HG02973 (cell line): ENCODE measurements around the gene TMCO2.

ENCODE experiments used
- ATAC-seq: cut with Tn5 transposase; IDR thresholded peaks from one replicate; pipeline ENCODE4 v1.9.1; 2021; ENCODE audit warnings: moderate library complexity; ENCODE audit not compliant: unreplicated experiment

Gene TMCO2

GRCh38 chr1:40257313-40257687, 9.6 kb downstream of the TMCO2 start:
- ATAC-seq, result no peak

DNA sequence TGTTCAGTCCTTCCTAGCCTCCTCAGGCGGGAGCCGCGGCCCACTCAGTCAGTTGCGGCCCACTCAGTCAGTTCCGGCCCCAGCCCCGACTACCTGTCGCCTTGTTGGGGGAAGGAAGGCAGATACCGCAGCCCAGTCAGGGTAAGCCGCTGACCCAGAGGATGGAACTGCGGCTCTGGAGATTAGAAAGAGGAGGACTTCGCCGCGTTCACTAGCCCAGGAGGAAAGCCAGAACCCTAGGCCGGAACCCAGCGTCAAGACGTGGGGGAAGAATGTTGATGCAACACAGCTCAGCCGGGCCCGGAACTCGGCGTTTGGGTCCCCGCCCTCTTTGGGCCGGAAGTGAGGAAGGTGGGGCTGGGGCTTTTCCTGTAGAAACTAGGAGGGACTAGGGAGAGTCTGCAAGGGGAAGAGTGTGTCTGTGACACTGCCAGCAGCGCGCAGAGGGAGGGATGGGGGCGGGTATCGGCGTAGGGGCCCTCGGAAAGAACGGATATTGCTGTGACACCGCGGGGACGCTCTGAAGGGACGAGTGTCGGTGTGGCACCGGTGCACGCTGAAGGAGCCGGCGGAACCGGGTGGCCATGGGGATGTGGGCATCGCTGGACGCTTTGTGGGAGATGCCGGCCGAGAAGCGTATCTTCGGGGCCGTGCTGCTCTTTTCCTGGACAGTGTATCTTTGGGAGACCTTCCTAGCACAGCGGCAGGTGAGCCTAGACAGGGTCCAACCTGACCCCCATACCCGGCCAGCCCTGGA, 10.1 kb downstream of the TMCO2 start, which contains the start of gene ZMPSTE24:
Gene ZMPSTE24 (plus strand): TSS at position 549 of the 757 bp plus-strand sequence. CDS start 36 bp downstream, at position 585.
- peak; percentile 79 for ATAC-seq

DNA sequence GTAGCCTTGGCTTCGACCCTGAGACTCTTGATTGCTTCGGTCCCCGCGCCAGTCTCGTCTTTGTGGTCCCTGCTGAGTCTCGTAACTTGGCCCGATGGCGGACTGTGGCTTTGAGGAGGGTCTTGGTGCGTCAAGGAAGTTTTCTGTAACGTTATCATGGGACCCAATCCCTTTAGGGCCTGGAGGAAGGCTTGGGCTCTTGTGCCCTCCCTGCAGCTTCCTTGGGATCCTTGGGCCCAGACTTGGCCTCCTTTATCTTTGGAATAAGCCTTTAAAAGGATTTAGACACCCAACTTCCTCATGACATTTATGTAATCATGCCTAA, 10.7 kb downstream of the TMCO2 start:
- no peak for ATAC-seq

GRCh38 chr1:40264354-40264781, 16.6 kb downstream of the TMCO2 start:
- no peak for ATAC-seq

GRCh38 chr1:40265298-40265697, 17.6 kb downstream of the TMCO2 start:
- no peak for ATAC-seq

DNA sequence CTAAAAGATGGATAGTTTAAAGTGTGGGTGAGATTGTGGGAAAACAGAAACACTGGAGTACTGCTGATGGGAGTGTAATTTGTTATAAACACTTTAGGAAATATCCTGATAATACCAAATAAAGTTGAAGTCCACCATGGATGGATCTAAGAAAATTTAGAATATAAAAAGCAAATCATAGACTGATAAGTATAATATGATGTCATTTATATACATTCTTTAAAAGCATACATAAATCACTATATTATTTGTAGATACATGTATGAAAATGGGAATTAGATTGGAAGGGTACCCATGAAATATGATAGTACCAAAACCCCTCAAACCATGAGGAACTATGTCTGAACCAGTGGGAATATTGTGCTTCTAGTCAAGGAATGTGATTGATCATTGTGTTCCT, 18.2 kb downstream of the TMCO2 start:
- ATAC-seq, result no peak

- no peak for ATAC-seq
These were observed 19.2 kb downstream of the TMCO2 start for GRCh38 chr1:40266786-40267535.

DNA sequence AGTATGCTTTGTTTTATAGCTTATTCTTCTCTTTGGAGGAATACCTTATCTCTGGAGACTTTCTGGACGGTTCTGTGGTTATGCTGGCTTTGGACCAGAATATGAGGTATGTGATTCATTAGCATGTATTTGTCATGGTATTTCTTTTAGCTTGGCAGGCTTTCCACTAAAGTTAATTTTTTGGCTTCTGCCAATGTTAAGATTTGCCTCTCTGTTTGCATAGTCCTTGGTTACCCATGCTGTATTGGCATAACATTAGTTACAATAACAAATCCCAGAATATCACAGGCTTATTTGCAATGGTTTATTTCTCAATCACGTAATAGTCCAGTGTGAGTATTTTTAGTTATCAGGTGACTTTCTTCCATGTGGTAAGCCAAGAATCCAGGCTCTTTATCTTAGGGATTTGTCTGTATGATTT, 20.0 kb downstream of the TMCO2 start:
- no peak for ATAC-seq

- no peak for ATAC-seq
These were observed 20.5 kb downstream of the TMCO2 start for GRCh38 chr1:40268211-40268610.

- ATAC-seq, result no peak
These were observed 22.6 kb downstream of the TMCO2 start for GRCh38 chr1:40270152-40270834.

- no peak for ATAC-seq
These were observed 25.0 kb downstream of the TMCO2 start for GRCh38 chr1:40272653-40273213.

GRCh38 chr1:40273547-40274166, 25.9 kb downstream of the TMCO2 start:
- no peak for ATAC-seq

DNA sequence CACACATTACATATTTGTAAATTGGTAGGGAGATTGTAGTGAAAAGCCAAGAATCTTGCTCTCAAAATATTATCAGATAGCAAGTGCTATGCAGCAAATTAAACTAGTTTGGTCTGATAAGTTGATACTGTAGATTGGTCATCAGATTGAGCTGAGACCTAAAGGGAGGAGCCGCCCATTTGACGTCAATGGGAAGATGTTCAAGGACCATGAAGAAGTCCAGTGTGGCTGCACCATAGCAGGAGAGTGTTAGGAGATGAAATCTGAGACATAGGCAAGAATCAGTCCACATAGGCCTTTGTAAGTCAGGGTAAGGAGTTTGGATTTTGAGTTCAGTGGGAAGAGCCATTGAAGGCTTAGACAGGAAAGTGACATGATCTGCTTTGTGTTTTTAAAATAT, 26.6 kb downstream of the TMCO2 start:
- ATAC-seq, result no peak

DNA sequence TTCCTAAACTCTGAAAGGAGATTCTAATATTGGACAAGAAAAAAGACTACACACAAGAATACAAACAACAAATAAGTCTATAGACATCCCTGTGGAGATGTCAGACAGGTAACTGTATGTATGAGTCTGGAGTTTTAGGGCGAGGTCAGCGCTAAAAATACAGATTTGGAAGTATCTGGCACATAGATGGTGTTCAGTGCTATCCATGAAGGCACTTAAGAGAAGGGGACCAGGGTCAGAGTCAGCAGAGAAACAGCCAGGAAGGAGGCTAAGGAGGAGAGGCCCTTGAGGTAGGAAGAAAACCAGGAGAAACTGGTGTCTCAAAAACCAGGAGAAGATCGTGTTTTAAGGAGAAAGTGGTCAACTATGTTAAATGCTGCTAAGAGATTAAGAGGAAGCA, 28.4 kb downstream of the TMCO2 start:
- ATAC-seq, result no peak

- no peak for ATAC-seq
These were observed 34.1 kb downstream of the TMCO2 start for GRCh38 chr1:40281853-40282252.

DNA sequence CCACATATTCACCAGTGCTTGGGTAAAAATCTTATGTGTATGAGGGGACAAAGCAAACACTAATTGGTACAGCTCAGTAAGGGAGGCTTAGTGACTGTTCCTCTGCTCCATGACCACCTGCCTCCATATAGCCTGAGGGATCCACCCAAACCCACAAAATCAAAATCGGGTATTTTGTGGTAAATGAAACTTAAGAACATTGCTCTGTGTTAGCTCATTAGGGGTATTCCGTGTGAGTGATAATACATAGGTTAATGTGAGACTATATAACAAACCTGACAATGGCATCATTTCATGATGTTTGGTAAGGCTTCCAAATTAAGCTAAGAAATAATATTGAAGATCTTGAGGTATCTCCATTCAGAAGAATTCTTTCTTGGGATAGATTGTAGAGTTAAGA, 43.6 kb downstream of the TMCO2 start:
- no peak for ATAC-seq

GRCh38 chr1:40299366-40300248, 51.9 kb downstream of the TMCO2 start:
- ATAC-seq, result no peak

DNA sequence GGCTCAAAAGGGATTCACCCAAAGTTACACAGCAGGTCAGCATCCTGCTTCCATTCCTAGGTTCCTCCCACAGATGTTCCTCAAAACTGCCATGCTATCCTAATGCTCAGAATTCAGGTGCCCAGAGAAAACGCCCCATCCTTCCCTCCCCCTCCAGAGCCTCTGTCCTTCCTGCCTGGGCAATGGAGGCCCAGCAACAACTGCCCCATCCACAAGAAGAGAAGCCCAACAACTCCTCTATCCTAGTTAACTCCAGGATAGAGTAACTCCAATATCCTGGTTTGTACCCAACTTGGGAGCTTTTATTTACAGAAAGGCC, 52.5 kb downstream of the TMCO2 start:
- no peak for ATAC-seq

GRCh38 chr1:40300651-40301050, 52.9 kb downstream of the TMCO2 start:
- ATAC-seq, result no peak

DNA sequence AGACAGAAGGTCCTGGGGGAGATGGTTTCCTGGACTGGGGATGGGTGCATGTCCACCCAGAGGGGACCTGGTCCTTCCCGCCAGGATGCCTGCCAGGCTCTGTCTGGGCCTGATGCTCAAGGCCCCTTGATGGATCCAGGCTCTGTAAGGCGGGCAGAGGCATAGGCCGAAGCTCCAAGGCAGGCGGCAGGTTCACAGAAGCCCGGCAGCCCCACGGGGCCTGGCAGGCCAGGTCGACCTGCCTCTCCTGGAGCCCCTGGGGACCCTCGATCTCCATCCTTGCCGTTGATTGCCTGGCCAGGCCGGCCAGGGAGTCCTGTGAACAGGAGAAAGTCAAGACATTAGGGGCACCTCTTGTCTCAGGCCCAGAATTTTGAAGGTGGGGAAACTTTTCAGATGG, 53.3 kb downstream of the TMCO2 start:
- no peak for ATAC-seq
